HepG2 (cell line): ENCODE results near the gene ANO9.

Experiments used
- SALL2 ChIP-seq: sonication (generic); formaldehyde crosslinking; IDR thresholded peaks from 2 replicates; pipeline ENCODE4 v1.8.1; 2023; ENCODE audit warnings: mild to moderate bottlenecking, missing genetic modification reagents, inconsistent platforms
- SMAD9 ChIP-seq: sonication (generic); formaldehyde crosslinking; IDR thresholded peaks from 2 replicates; pipeline ENCODE4 v1.5.1; 2020; ENCODE audit warnings: mild to moderate bottlenecking, missing genetic modification reagents
- SP1 ChIP-seq, 2 experiments: fragments of 450-650 bp in 1 of 2; sonication (generic) in 1 of 2; formaldehyde crosslinking in 1 of 2; IDR thresholded peaks; 2 replicates each; pipeline versions ENCODE4 v1.4.0 to v1.6.1; 2016 to 2020; ENCODE audit warnings: missing genetic modification reagents in 1 of 2
- SP4 ChIP-seq: sonication (generic); formaldehyde crosslinking; IDR thresholded peaks from 2 replicates; pipeline ENCODE4 v1.8.1; 2023; ENCODE audit warnings: mild to moderate bottlenecking, missing genetic modification reagents
- ZFP41 ChIP-seq: sonication (generic); formaldehyde crosslinking; IDR thresholded peaks from 2 replicates; pipeline ENCODE4 v1.4.0; 2020; ENCODE audit warnings: mild to moderate bottlenecking, missing genetic modification reagents, borderline replicate concordance
- ZNF441 ChIP-seq: sonication (generic); formaldehyde crosslinking; IDR thresholded peaks from 2 replicates; pipeline ENCODE4 v1.7.0; 2021; ENCODE audit warnings: missing genetic modification reagents, borderline replicate concordance
- ZNF776 ChIP-seq: sonication (generic); formaldehyde crosslinking; IDR thresholded peaks from 2 replicates; pipeline ENCODE4 v1.4.0; 2020; ENCODE audit warnings: mild to moderate bottlenecking, missing genetic modification reagents
- TF ChIP-seq, protein P1 (sequence below): sonication (generic); formaldehyde crosslinking; IDR thresholded peaks from 2 replicates; pipeline ENCODE4 v1.5.0; 2020; ENCODE audit warnings: mild to moderate bottlenecking, missing genetic modification reagents, moderate library complexity
- TF ChIP-seq, protein P2 (sequence below): sonication (generic); formaldehyde crosslinking; conservative IDR thresholded peaks from 2 replicates; pipeline ENCODE4 v1.4.0; 2020; ENCODE audit warnings: missing genetic modification reagents

DNA sequence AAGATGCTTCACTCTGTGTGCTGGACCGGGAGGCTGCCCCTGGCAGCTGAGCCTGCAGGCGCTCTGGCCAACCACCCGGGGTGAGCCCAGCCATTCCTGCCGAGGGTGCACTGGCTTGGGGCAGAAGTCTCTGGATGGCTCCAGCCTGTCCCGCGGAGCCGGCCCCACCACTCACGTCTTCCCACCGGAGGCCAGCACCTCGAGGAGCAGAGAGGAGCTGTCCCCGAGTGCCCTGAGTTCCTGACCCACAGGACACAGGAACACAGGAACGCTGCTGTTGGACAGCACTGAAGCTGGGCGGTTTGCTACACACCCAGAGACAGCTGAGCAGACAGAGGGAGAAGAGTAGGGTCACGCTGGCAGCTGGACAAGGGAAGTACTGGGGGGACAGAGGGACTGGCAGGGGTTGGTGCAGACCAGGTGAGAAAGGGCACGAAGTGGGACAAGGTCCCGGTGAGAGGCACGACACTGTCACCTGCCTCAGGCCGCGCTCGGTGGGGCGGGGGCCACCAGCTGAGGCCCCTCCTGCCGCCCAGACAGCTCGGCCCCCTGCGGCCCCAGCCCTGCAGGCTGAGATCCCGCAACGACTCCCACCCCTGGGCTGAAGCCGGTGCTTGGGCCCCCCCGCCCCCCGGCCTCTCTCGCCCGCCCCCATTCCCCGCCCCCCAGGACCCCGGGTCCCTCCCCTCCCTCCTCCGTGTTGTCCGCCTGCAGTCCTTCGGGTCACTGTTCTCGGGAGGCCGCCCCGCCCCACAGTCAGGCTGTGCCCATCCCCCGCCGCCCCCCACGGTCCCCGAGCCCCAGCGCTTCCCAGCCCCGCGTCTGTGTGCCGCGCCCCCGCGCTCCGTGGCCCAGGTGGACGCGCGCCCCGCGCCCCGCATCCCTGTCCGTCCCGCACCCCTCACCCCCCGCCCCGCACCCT lies 73.1 kb downstream of the ANO9 start:
- TF ChIP-seq, protein P1, sequence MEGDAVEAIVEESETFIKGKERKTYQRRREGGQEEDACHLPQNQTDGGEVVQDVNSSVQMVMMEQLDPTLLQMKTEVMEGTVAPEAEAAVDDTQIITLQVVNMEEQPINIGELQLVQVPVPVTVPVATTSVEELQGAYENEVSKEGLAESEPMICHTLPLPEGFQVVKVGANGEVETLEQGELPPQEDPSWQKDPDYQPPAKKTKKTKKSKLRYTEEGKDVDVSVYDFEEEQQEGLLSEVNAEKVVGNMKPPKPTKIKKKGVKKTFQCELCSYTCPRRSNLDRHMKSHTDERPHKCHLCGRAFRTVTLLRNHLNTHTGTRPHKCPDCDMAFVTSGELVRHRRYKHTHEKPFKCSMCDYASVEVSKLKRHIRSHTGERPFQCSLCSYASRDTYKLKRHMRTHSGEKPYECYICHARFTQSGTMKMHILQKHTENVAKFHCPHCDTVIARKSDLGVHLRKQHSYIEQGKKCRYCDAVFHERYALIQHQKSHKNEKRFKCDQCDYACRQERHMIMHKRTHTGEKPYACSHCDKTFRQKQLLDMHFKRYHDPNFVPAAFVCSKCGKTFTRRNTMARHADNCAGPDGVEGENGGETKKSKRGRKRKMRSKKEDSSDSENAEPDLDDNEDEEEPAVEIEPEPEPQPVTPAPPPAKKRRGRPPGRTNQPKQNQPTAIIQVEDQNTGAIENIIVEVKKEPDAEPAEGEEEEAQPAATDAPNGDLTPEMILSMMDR (CRISPR knock-in tag): peak; percentile 10; the same call in 1 of the 2 replicates
- TF ChIP-seq SP4 (peak; percentile 61), SP1 (IDR thresholded peaks at IDR 0.05) (no peak), SP1 (CRISPR knock-in tag; IDR thresholded peaks at IDR 0.05) (no peak), ZNF441 (CRISPR knock-in tag) (no peak), SALL2 (CRISPR knock-in tag) (no peak), SMAD9 (CRISPR knock-in tag) (no peak), ZNF776 (CRISPR knock-in tag) (no peak; the same call in 1 of the 2 replicates), ZFP41 (no peak)
- TF ChIP-seq, protein P2, sequence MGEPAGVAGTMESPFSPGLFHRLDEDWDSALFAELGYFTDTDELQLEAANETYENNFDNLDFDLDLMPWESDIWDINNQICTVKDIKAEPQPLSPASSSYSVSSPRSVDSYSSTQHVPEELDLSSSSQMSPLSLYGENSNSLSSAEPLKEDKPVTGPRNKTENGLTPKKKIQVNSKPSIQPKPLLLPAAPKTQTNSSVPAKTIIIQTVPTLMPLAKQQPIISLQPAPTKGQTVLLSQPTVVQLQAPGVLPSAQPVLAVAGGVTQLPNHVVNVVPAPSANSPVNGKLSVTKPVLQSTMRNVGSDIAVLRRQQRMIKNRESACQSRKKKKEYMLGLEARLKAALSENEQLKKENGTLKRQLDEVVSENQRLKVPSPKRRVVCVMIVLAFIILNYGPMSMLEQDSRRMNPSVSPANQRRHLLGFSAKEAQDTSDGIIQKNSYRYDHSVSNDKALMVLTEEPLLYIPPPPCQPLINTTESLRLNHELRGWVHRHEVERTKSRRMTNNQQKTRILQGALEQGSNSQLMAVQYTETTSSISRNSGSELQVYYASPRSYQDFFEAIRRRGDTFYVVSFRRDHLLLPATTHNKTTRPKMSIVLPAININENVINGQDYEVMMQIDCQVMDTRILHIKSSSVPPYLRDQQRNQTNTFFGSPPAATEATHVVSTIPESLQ: no peak
